ENCODE measurements around the gene MKNK1. TPM values are rescaled to one million over a fixed set of nuclear protein-coding genes. Genes with fewer than 3 reads are reported as not detected.

Gene MKNK1
- total and polyA plus RNA-seq, 7 donors, result 19.3 to 52.6 (median 34.6) TPM

GRCh38 chr1:46558141-46558963 is 45.7 kb downstream of the MKNK1 start:
- no peaks in the 10 kb centered on the region for H3K27me3 ChIP-seq (ENCODE audit: insufficient read depth in 3 of 3, low read length in 2 of 3)
- H3K4me1 ChIP-seq, result no peaks in the 10 kb centered on the region
- intact Hi-C loops (cut with DNase I), result no loop called here
- H3K27ac ChIP-seq, result no peak overlapping the region
- WGBS, 3 donors, result 68 to 74% (median 72%) methylated on average over 20 of the region's 20 CpGs
- peaks cover 0 to 63% of the 10 kb centered on the region in 2 donors for H3K36me3 ChIP-seq (ENCODE audit: insufficient read depth in 1 of 2, low read depth in 1 of 2)
- ATAC-seq (no peak), DNase-seq (no peak)
- H3K4me3 ChIP-seq, result no peak overlapping the region
- no peaks in the 10 kb centered on the region for H3K9me3 ChIP-seq
- TF ChIP-seq, protein P1, sequence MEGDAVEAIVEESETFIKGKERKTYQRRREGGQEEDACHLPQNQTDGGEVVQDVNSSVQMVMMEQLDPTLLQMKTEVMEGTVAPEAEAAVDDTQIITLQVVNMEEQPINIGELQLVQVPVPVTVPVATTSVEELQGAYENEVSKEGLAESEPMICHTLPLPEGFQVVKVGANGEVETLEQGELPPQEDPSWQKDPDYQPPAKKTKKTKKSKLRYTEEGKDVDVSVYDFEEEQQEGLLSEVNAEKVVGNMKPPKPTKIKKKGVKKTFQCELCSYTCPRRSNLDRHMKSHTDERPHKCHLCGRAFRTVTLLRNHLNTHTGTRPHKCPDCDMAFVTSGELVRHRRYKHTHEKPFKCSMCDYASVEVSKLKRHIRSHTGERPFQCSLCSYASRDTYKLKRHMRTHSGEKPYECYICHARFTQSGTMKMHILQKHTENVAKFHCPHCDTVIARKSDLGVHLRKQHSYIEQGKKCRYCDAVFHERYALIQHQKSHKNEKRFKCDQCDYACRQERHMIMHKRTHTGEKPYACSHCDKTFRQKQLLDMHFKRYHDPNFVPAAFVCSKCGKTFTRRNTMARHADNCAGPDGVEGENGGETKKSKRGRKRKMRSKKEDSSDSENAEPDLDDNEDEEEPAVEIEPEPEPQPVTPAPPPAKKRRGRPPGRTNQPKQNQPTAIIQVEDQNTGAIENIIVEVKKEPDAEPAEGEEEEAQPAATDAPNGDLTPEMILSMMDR (IDR thresholded peaks at IDR 0.05), result no peak

- H3K27ac ChIP-seq, result no peak overlapping the region
- ATAC-seq (no peak), DNase-seq (no peak)
- no peaks in the 10 kb centered on the region for H3K9me3 ChIP-seq
- no peaks in the 10 kb centered on the region for H3K4me1 ChIP-seq
- peaks cover 0 to 54% of the 10 kb centered on the region in 2 donors for H3K36me3 ChIP-seq (ENCODE audit: insufficient read depth in 1 of 2, low read depth in 1 of 2)
- no peaks in the 10 kb centered on the region for H3K27me3 ChIP-seq (ENCODE audit: insufficient read depth in 3 of 3, low read length in 2 of 3)
- 71 to 79% (median 74%) methylated on average over 5 of the region's 5 CpGs for WGBS, 3 donors
- intact Hi-C loops (cut with DNase I), result no loop called here
- H3K4me3 ChIP-seq, result no peak overlapping the region
- TF ChIP-seq, protein P1 (IDR thresholded peaks at IDR 0.05), result no peak
Measured at GRCh38 chr1:46557403-46557802, 46.7 kb downstream of the MKNK1 start.

- ATAC-seq, result peak; percentile 36 to 77 (median 66)
- intact Hi-C loops (cut with DNase I), result no loop called here
- H3K27ac ChIP-seq, result no peak overlapping the region
- H3K4me1 ChIP-seq, result no peaks in the 10 kb centered on the region
- H3K4me3 ChIP-seq, result no peak overlapping the region
- 60 to 81% (median 66%) methylated on average over 3 of the region's 3 CpGs for WGBS, 3 donors
- H3K27me3 ChIP-seq (ENCODE audit: insufficient read depth in 3 of 3, low read length in 2 of 3), result no peaks in the 10 kb centered on the region
- TF ChIP-seq, protein P1 (IDR thresholded peaks at IDR 0.05), result no peak
- peaks cover 0 to 48% of the 10 kb centered on the region in 2 donors for H3K36me3 ChIP-seq (ENCODE audit: insufficient read depth in 1 of 2, low read depth in 1 of 2)
- DNase-seq, result no peak
- no peaks in the 10 kb centered on the region for H3K9me3 ChIP-seq
Measured at GRCh38 chr1:46556822-46557221, 47.2 kb downstream of the MKNK1 start.

GRCh38 chr1:46555826-46556619 is 48.0 kb downstream of the MKNK1 start:
- WGBS, 3 donors, result 69 to 81% (median 75%) methylated on average over 7 of the region's 7 CpGs
- Histone ChIP-seq H3K9me3 (no peaks in the 10 kb centered on the region), H3K27me3 (ENCODE audit: insufficient read depth in 3 of 3, low read length in 2 of 3) (peaks cover 0 to under 1% (median under 1%) of the 10 kb centered on the region in 3 donors), H3K4me1 (no peaks in the 10 kb centered on the region), H3K4me3 (no peak overlapping the region), H3K36me3 (ENCODE audit: insufficient read depth in 1 of 2, low read depth in 1 of 2) (peaks cover 0 to 40% of the 10 kb centered on the region in 2 donors), H3K27ac (no peak overlapping the region)
- intact Hi-C loops (cut with DNase I), result no loop called here
- TF ChIP-seq, protein P1 (IDR thresholded peaks at IDR 0.05), result no peak
- DNase-seq, result no peak
- ATAC-seq, result peak in 1 of 4 donors; percentile 4

Data from psoas muscle (tissue), 8 donors.